ENCODE measurements around the gene SORCS1.

- TF ChIP-seq POLR2A (IDR thresholded peaks at IDR 0.05; ENCODE audit: extremely low read depth, insufficient read length) (no peak), MYC (IDR thresholded peaks at IDR 0.05; ENCODE audit: low read depth, low read length) (no peak)
- TF ChIP-seq, protein P1, sequence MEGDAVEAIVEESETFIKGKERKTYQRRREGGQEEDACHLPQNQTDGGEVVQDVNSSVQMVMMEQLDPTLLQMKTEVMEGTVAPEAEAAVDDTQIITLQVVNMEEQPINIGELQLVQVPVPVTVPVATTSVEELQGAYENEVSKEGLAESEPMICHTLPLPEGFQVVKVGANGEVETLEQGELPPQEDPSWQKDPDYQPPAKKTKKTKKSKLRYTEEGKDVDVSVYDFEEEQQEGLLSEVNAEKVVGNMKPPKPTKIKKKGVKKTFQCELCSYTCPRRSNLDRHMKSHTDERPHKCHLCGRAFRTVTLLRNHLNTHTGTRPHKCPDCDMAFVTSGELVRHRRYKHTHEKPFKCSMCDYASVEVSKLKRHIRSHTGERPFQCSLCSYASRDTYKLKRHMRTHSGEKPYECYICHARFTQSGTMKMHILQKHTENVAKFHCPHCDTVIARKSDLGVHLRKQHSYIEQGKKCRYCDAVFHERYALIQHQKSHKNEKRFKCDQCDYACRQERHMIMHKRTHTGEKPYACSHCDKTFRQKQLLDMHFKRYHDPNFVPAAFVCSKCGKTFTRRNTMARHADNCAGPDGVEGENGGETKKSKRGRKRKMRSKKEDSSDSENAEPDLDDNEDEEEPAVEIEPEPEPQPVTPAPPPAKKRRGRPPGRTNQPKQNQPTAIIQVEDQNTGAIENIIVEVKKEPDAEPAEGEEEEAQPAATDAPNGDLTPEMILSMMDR (IDR thresholded peaks at IDR 0.05; ENCODE audit: low read depth, low read length) = no peak
- TF ChIP-seq, protein P2, sequence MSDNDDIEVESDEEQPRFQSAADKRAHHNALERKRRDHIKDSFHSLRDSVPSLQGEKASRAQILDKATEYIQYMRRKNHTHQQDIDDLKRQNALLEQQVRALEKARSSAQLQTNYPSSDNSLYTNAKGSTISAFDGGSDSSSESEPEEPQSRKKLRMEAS (IDR thresholded peaks at IDR 0.05; ENCODE audit: low read depth, low read length) = no peak
Observed at GRCh38 chr10:106960812-106961211, 203.7 kb downstream of the SORCS1 start.

Data from NB4 (cell line).